Transverse colon (tissue), 4 donors: ENCODE data around the gene PRSS12. TPM values are rescaled to one million over a fixed set of nuclear protein-coding genes. Genes with fewer than 3 reads are reported as not detected.

Experiments
- DNase-seq: peaks from one replicate; pipeline ENCODE4 v3.0.0-alpha.2; 2019
- H3K27ac ChIP-seq, 4 donors: fragments of 200-600 bp; sonication (generic); 2 replicates each; pipeline ENCODE4 v1.5.1; 2016 to 2018; ENCODE audit warnings: inconsistent platforms in 4 of 4
- H3K27me3 ChIP-seq: fragments of 200-600 bp; sonication (generic); 2 replicates; pipeline ENCODE4 v1.5.1; 2017; ENCODE audit warnings: inconsistent platforms
- H3K36me3 ChIP-seq, 4 donors: fragments of 200-600 bp; sonication (generic); 2 replicates each; pipeline ENCODE4 v1.5.1; 2017 to 2019; ENCODE audit warnings: inconsistent platforms in 4 of 4
- H3K4me1 ChIP-seq, 4 donors: fragments of 200-600 bp; sonication (generic); 2 replicates each; pipeline ENCODE4 v1.5.1; 2017 to 2020; ENCODE audit warnings: inconsistent platforms in 4 of 4
- H3K4me3 ChIP-seq, 4 donors: fragments of 200-600 bp; sonication (generic); 1 replicate in 1 of 4; 2 replicates in 3 of 4; pipeline versions ENCODE4 v1.5.1 to v1.6.1; 2017 to 2019; ENCODE audit warnings: inconsistent platforms in 4 of 4
- H3K9me3 ChIP-seq, 2 donors: fragments of 200-600 bp; sonication (generic); 2 replicates each; pipeline ENCODE4 v1.5.1; 2017 to 2019; ENCODE audit warnings: inconsistent platforms in 2 of 2
- EP300 ChIP-seq: sonication (generic); formaldehyde crosslinking; IDR thresholded peaks from one replicate; pipeline ENCODE4 v1.6.1; 2017; ENCODE audit warnings: antibody characterized with exemption, low read depth
- POLR2A ChIP-seq: fragments of 450-650 bp; IDR thresholded peaks from one replicate; pipeline ENCODE4 v1.6.1; 2016; ENCODE audit warnings: antibody characterized with exemption, mild to moderate bottlenecking, moderate library complexity
- POLR2AphosphoS5 ChIP-seq, 3 donors: sonication (generic); formaldehyde crosslinking; IDR thresholded peaks; one replicate each; pipeline ENCODE4 v1.6.1; 2016; ENCODE audit warnings: antibody characterized with exemption in 3 of 3
- WGBS, 2 donors: methylation state at CpG; one replicate each; pipeline ENCODE4 v1.1.5; 2018; ENCODE audit warnings: low coverage in 1 of 2; 5-methylcytosine and 5-hydroxymethylcytosine counted together
- in situ Hi-C, 4 donors: fragments of 200-750 bp; cut with MboI; loops; one replicate each; pipeline versions ENCODE4 v1.15.0 to v1.15.1; 2017; ENCODE audit warnings: low sequenced_read_pairs in 3 of 4, low pct_ligation_motif_present in 1 of 4, low pct_unique_long_range_greater_than_20kb in 1 of 4
- intact Hi-C: fragments of 100-400 bp; cut with DNase I; formaldehyde crosslinking; loops from one replicate; pipeline ENCODE4 v1.15.1; 2023; ENCODE audit warnings: low total_unique reads
- small RNA-seq, 4 donors: library from RNA; depleted of rRNA; stranded (forward); fragments of <200 nt; gene quantifications; one replicate each; pipeline ENCODE3, GENCODE V24; 2016
- total RNA-seq, 4 donors: library from RNA; depleted of rRNA; stranded (reverse); fragments of >200 nt; gene quantifications; one replicate each; pipeline ENCODE4 v1.1.0, GENCODE V29; 2016
- TF ChIP-seq, protein P1 (sequence below), 5 experiments: fragments of 200-600 bp in 3 of 5; fragments of 450-650 bp in 2 of 5; sonication (generic) in 3 of 5; IDR thresholded peaks; 1 replicate in 2 of 5; 2 replicates in 3 of 5; pipeline ENCODE4 v1.5.1; 2016 to 2017; ENCODE audit warnings: antibody characterized with exemption in 5 of 5, inconsistent platforms in 3 of 5, mild to moderate bottlenecking in 2 of 5, moderate library complexity in 1 of 5

PRSS12 gene
- total RNA-seq, 4 donors from 2014 or later, result 58.0 to 146 (median 84.3) TPM

GRCh38 chr4:118249890-118250289, 102.9 kb downstream of the PRSS12 start:
- Histone ChIP-seq H3K27ac (no peak overlapping the region), H3K36me3 (no peaks in the 10 kb centered on the region), H3K27me3 (no peaks in the 10 kb centered on the region), H3K9me3 (no peaks in the 10 kb centered on the region), H3K4me1 (no peaks in the 10 kb centered on the region), H3K4me3 (no peak overlapping the region)
- TF ChIP-seq POLR2AphosphoS5 (IDR thresholded peaks at IDR 0.05), result no peak
- TF ChIP-seq, protein P1, sequence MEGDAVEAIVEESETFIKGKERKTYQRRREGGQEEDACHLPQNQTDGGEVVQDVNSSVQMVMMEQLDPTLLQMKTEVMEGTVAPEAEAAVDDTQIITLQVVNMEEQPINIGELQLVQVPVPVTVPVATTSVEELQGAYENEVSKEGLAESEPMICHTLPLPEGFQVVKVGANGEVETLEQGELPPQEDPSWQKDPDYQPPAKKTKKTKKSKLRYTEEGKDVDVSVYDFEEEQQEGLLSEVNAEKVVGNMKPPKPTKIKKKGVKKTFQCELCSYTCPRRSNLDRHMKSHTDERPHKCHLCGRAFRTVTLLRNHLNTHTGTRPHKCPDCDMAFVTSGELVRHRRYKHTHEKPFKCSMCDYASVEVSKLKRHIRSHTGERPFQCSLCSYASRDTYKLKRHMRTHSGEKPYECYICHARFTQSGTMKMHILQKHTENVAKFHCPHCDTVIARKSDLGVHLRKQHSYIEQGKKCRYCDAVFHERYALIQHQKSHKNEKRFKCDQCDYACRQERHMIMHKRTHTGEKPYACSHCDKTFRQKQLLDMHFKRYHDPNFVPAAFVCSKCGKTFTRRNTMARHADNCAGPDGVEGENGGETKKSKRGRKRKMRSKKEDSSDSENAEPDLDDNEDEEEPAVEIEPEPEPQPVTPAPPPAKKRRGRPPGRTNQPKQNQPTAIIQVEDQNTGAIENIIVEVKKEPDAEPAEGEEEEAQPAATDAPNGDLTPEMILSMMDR (IDR thresholded peaks at IDR 0.05), result no peak
- TF ChIP-seq EP300, result no peak
- no peak for TF ChIP-seq POLR2A
- no peak for DNase-seq
- 84 to 94% methylated on average over 3 of the region's 3 CpGs for WGBS, 2 donors
- intact Hi-C loops (no loop called here), in situ Hi-C loops (no loop called here)

DNA sequence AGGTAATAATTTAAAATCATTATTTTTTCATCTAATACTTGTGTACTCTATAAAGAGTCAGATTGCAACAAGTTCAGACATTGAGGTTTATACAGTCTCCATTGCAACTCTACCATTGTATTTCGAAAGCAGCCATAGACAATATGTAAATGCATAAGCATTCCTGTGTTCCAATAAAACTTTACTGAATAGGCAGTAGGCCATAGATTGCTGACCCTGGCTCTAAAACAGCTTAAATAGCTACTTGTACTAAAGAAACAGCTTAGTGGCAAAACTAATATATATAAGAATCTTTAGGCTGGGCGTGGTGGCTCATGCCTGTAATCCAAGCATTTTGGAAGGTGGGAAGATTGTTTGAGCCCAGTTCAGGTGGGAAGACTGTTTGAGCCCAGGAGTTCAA, 115.3 kb downstream of the PRSS12 start:
- TF ChIP-seq POLR2AphosphoS5 (IDR thresholded peaks at IDR 0.05), result no peak
- TF ChIP-seq EP300, result no peak
- no peak overlapping the region for H3K27ac ChIP-seq
- DNase-seq, result no peak
- in situ Hi-C loops (no loop called here), intact Hi-C loops (no loop called here)
- no peak overlapping the region for H3K4me3 ChIP-seq
- WGBS, 2 donors, result 81 to 88% methylated on average over 2 of the region's 2 CpGs
- no peaks in the 10 kb centered on the region for H3K9me3 ChIP-seq
- no peaks in the 10 kb centered on the region for H3K27me3 ChIP-seq
- no peaks in the 10 kb centered on the region for H3K36me3 ChIP-seq
- no peaks in the 10 kb centered on the region for H3K4me1 ChIP-seq

DNA sequence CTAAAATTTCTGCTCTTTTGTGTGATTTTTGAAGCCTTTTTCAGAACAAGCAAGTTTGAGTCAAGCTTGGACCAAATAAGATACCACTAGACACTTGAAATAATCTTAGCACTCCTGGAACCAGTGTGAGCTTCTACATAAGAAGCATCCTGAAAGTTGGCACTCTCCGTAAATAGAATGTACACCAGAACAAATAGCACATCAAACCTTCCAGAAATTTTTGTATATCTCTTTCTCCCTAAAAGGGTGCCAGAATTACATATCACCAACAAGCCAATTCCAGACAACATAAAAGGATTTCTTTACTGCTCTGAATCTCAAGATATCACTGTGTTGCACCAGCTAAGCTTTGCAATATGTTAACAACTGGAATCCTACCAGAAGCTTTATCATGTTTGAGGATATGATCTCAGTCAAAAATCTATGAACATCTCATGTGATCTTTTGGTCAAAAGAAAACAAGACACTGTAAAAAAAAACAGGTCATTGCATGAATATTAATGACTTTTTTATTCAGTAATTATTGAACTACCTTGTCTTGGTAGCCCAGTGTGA, 117.2 kb downstream of the PRSS12 start:
- no peaks in the 10 kb centered on the region for H3K9me3 ChIP-seq
- H3K4me1 ChIP-seq, result no peaks in the 10 kb centered on the region
- no peak for DNase-seq
- in situ Hi-C loops (no loop called here), intact Hi-C loops (no loop called here)
- no peak overlapping the region for H3K4me3 ChIP-seq
- H3K36me3 ChIP-seq, result no peaks in the 10 kb centered on the region
- H3K27me3 ChIP-seq, result no peaks in the 10 kb centered on the region
- 85 to 100% methylated on average over 1 of the region's 1 CpG for WGBS, 2 donors
- no peak overlapping the region for H3K27ac ChIP-seq
- TF ChIP-seq, protein P1 (IDR thresholded peaks at IDR 0.05), result no peak
- no peak for TF ChIP-seq EP300
- TF ChIP-seq POLR2AphosphoS5 (IDR thresholded peaks at IDR 0.05), result no peak
- TF ChIP-seq POLR2A, result no peak

Small RNA genes within 50 kb of the gene (small RNA-seq; reads per million reads assigned to genes)
- 0 reads per million in 4 donors for gene SNORA24
